K562 (cell line): ENCODE measurements around the gene HOXB5. TPM values are rescaled to one million over a fixed set of nuclear protein-coding genes. Genes with fewer than 3 reads are reported as not detected.

ENCODE experiments used
- ATAC-seq: fragments of 200-7000 bp; cut with Tn5 transposase; 3 replicates; pipeline ENCODE4 v1.9.1; 2020; ENCODE audit warnings: moderate library complexity
- BruUV-seq: library from RNA; stranded (reverse); fragments of 400-500 nt; replicated peaks from 2 replicates; lab custom pipeline; 2021; lab: Mats Ljungman, UMichigan
- CTCF ChIA-PET: fragments of 300-600 bp; formaldehyde crosslinking; extraction: SDS; loops from one replicate; lab custom pipeline; 2021; ENCODE audit warnings: low intra/inter-chr PET ratio; lab: Yijun Ruan, JAX
- POLR2A ChIA-PET: fragments of 300-600, 350-650 bp; sonication (Branson Sonifier 250); formaldehyde crosslinking; extraction: SDS; loops from one replicate; lab custom pipeline; 2021; ENCODE audit warnings: antibody characterized with exemption, inconsistent platforms; lab: Yijun Ruan, JAX
- DNase-seq, 4 experiments: peaks; one replicate each; pipeline versions ENCODE4 v3.0.0 to v3.0.0-alpha.2; 2011 to 2018; ENCODE audit warnings: low spot score in 3 of 4, mixed read lengths in 3 of 4; ENCODE audit errors: extremely low read depth in 1 of 4
- FAIRE-seq: peaks from 2 replicates; lab custom pipeline; 2011; peaks lifted over from hg19 to GRCh38; lab: Jason Lieb, UNC
- H2AFZ ChIP-seq: 2 replicates; pipeline ENCODE4 v1.6.0; 2011; ENCODE audit warnings: low read depth, low read length, control low read depth, inconsistent platforms
- H3K27ac ChIP-seq: fragments of 200-600 bp; 3 replicates; pipeline ENCODE4 v1.8.0; 2011; ENCODE audit warnings: low read depth, mild to moderate bottlenecking, control low read depth, inconsistent platforms, low read length, moderate library complexity, mixed read lengths; ENCODE audit errors: extremely low read depth
- H3K27me3 ChIP-seq, 2 experiments: fragments of 300-600 bp in 1 of 2; 2 replicates in 1 of 2; 3 replicates in 1 of 2; pipeline versions ENCODE4 v1.6.0 to v1.8.0; 2011; ENCODE audit warnings: inconsistent platforms in 2 of 2, low read length in 2 of 2, mild to moderate bottlenecking in 1 of 2, mixed read lengths in 1 of 2, moderate library complexity in 1 of 2; ENCODE audit not compliant: control insufficient read depth in 2 of 2, insufficient read depth in 2 of 2
- H3K36me3 ChIP-seq: fragments of 300-600 bp; 3 replicates; pipeline ENCODE4 v1.8.0; 2011; ENCODE audit warnings: mild to moderate bottlenecking, low read length, inconsistent platforms; ENCODE audit not compliant: control insufficient read depth, insufficient read depth
- H3K4me1 ChIP-seq, 2 experiments: fragments of 200-600 bp in 1 of 2; replicated peaks in 1 of 2; 2 replicates in 1 of 2; 3 replicates in 1 of 2; pipeline versions ENCODE4 v1.5.1 to v1.8.0; 2011; ENCODE audit warnings: inconsistent platforms in 2 of 2, low read length in 2 of 2, mild to moderate bottlenecking in 1 of 2, mixed read lengths in 1 of 2, moderate library complexity in 1 of 2; ENCODE audit not compliant: control insufficient read depth in 2 of 2, insufficient read depth in 2 of 2
- H3K4me2 ChIP-seq: 2 replicates; pipeline ENCODE4 v1.6.1; 2011; ENCODE audit warnings: low read length, control low read depth, inconsistent platforms, mixed read lengths; ENCODE audit not compliant: insufficient read depth
- H3K4me3 ChIP-seq: fragments of 200-600 bp; sonication (generic), shearing (Covaris generic); 2 replicates; pipeline ENCODE4 v1.5.1; 2016; ENCODE audit warnings: control low read depth, inconsistent platforms
- H3K79me2 ChIP-seq: fragments of 200-600 bp; 3 replicates; pipeline ENCODE4 v1.8.0; 2011; ENCODE audit warnings: low read length, inconsistent platforms; ENCODE audit not compliant: control insufficient read depth, insufficient read depth
- H3K9ac ChIP-seq, 2 experiments: 2 replicates each; pipeline versions ENCODE4 v1.6.0 to v1.6.1; 2011; ENCODE audit warnings: low read depth in 2 of 2, low read length in 2 of 2, control low read depth in 1 of 2, inconsistent platforms in 1 of 2, mild to moderate bottlenecking in 1 of 2, mixed read lengths in 1 of 2; ENCODE audit not compliant: insufficient read depth in 1 of 2
- H3K9me1 ChIP-seq: one replicate; pipeline ENCODE4 v1.6.0; 2011; ENCODE audit warnings: inconsistent platforms, mild to moderate bottlenecking, low read length, moderate library complexity; ENCODE audit not compliant: control insufficient read depth, insufficient read depth
- H3K9me3 ChIP-seq: replicated peaks from 2 replicates; pipeline ENCODE4 v1.5.1; 2011; ENCODE audit warnings: low read depth, low read length, inconsistent platforms; ENCODE audit not compliant: control insufficient read depth, insufficient read depth
- H4K20me1 ChIP-seq: replicated peaks from 2 replicates; pipeline ENCODE4 v1.6.1; 2011; ENCODE audit warnings: low read length, inconsistent platforms, mixed read lengths; ENCODE audit not compliant: control insufficient read depth, insufficient read depth
- CEBPB ChIP-seq: fragments of 450-650 bp; IDR thresholded peaks from 2 replicates; pipeline ENCODE4 v1.6.1; 2016; ENCODE audit warnings: missing genetic modification characterization, missing compliant biosample characterization
- FOXP1 ChIP-seq: sonication (generic); formaldehyde crosslinking; IDR thresholded peaks from 2 replicates; pipeline ENCODE4 v1.8.0; 2022; ENCODE audit warnings: mild to moderate bottlenecking, missing genetic modification reagents
- GTF2F1 ChIP-seq: IDR thresholded peaks from 2 replicates; pipeline ENCODE4 v1.6.1; 2011; ENCODE audit warnings: low read depth, low read length, improper control_type of control experiment
- PHTF2 ChIP-seq: fragments of 250-450 bp; sonication (Bioruptor Pico); IDR thresholded peaks from 2 replicates; pipeline ENCODE4 v1.5.0; 2021; ENCODE audit warnings: mild to moderate bottlenecking
- RBBP5 ChIP-seq: fragments of 200-600 bp; sonication (generic); IDR thresholded peaks from 2 replicates; pipeline ENCODE4 v1.6.1; 2012; ENCODE audit warnings: borderline replicate concordance, mild to moderate bottlenecking, low read length, control low read depth, inconsistent platforms; ENCODE audit not compliant: insufficient read depth, poor library complexity, severe bottlenecking
- RCOR1 ChIP-seq, 2 experiments: IDR thresholded peaks; 2 replicates each; pipeline ENCODE4 v1.6.1; 2012; ENCODE audit warnings: low read depth in 2 of 2, low read length in 2 of 2, borderline replicate concordance in 1 of 2, improper control_type of control experiment in 1 of 2
- RERE ChIP-seq: sonication (generic); formaldehyde crosslinking; IDR thresholded peaks from 2 replicates; pipeline ENCODE4 v1.8.0; 2023; ENCODE audit warnings: missing genetic modification reagents, mild to moderate bottlenecking, borderline replicate concordance
- ZFPM2 ChIP-seq: fragments of 250-450 bp; sonication (Bioruptor Pico); IDR thresholded peaks from 2 replicates; pipeline ENCODE4 v1.5.1; 2022; ENCODE audit warnings: mild to moderate bottlenecking
- WGBS: fragments of 100-300 bp; shearing (Covaris generic); methylation state at CpG from one replicate; pipeline ENCODE4 v1.1.6; 2016; ENCODE audit warnings: low coverage, mixed read lengths; ENCODE audit not compliant: insufficient coverage; ENCODE audit errors: missing lambda C conversion rate; 5-methylcytosine and 5-hydroxymethylcytosine counted together
- in situ Hi-C: fragments of 300-500 bp; cut with MboI; formaldehyde crosslinking; loops from 4 replicates; pipeline ENCODE4 v1.15.0; 2018; ENCODE audit warnings: inconsistent platforms, mixed read lengths
- intact Hi-C: fragments of 100-400 bp; cut with micrococcal nuclease; formaldehyde crosslinking; loops from 2 replicates; pipeline ENCODE4 v1.14.2; 2022
- polyA plus RNA-seq, 8 experiments: library from polyadenylated mRNA; depleted of rRNA in 4 of 8; stranded (reverse) in 5 of 8; unstranded in 3 of 8; fragments of >200 nt; fragmentation: Nextera tagmentation in 2 of 8; fragmentation: Illumina TruSeq in 1 of 8; extraction: Ambion mirVana in 2 of 8; extraction: Trizol in 1 of 8; gene quantifications; 2 replicates each; pipeline versions ENCODE4 v1.2.1 to v1.2.3, GENCODE V29; 2011 to 2014; ENCODE audit warnings: inconsistent platforms in 1 of 8, missing spikeins in 1 of 8
- total RNA-seq, 7 experiments: library from RNA; depleted of rRNA in 6 of 7; stranded (reverse); fragments of >200 nt in 6 of 7; fragmentation: Illumina TruSeq in 2 of 7; extraction: Trizol in 2 of 7; gene quantifications; 2 replicates each; pipeline versions ENCODE4 v1.2.1 to v1.2.3, GENCODE V29; 2011 to 2021; ENCODE audit warnings: low replicate concordance in 1 of 7
- TF ChIP-seq, protein P1 (sequence below): IDR thresholded peaks from 2 replicates; pipeline ENCODE4 v1.6.1; 2011; ENCODE audit not compliant: insufficient read length; ENCODE audit errors: extremely low read depth

Gene HOXB5
- total and polyA plus RNA-seq, 9 of the 15 experiments (the other 6 are each of a cell fraction or from before 2014, with no cell fraction given), result 0.24 to 2.7 (median 0.65) TPM

GRCh38 chr17:48598736-48599135 lies 5.2 kb upstream of the HOXB5 start:
- peaks cover 29 to 63% of the 10 kb centered on the region in 2 experiments; a peak in 4 of 5 replicates for H3K4me1 ChIP-seq
- H3K9me3 ChIP-seq, result no peaks in the 10 kb centered on the region
- FAIRE-seq (peak; percentile 11), ATAC-seq (no peak), DNase-seq (no peak)
- H3K79me2 ChIP-seq, result peaks cover 52% of the 10 kb centered on the region
- ChIA-PET POLR2A (interaction anchor here (1.1 to 2.3 kb wide), 2 partner anchors 9 to 10 kb away, joined by 5 to 10 read pairs; no protein-coding TSS in a partner anchor), CTCF (no interaction called here)
- H4K20me1 ChIP-seq, result no peaks in the 10 kb centered on the region; the same call in 1 of the 2 replicates
- H2AFZ ChIP-seq, result no peak overlapping the region
- no peaks in the 10 kb centered on the region; the same call in 2 of the 3 replicates for H3K36me3 ChIP-seq
- 47% methylated on average over 7 of the region's 7 CpGs for WGBS
- no peak overlapping the region for H3K4me3 ChIP-seq
- H3K27me3 ChIP-seq, result no peaks in the 10 kb centered on the region
- no TSS peak for BruUV-seq
- in situ Hi-C loops, result no loop called here
- TF ChIP-seq GTF2F1 (no peak), FOXP1 (CRISPR knock-in tag) (no peak), ZFPM2 (CRISPR knock-in tag) (no peak), RERE (CRISPR knock-in tag) (no peak), CEBPB (tag) (no peak), RCOR1 (IDR thresholded peaks at IDR 0.05; ENCODE audit: borderline replicate concordance in 1 of 2, low read depth in 2 of 2, low read length in 2 of 2) (no peak), PHTF2 (CRISPR knock-in tag) (no peak), RBBP5 (no peak)
- TF ChIP-seq, protein P1, sequence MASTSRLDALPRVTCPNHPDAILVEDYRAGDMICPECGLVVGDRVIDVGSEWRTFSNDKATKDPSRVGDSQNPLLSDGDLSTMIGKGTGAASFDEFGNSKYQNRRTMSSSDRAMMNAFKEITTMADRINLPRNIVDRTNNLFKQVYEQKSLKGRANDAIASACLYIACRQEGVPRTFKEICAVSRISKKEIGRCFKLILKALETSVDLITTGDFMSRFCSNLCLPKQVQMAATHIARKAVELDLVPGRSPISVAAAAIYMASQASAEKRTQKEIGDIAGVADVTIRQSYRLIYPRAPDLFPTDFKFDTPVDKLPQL, result no peak
- intact Hi-C loops, result no loop called here
- H3K9me1 ChIP-seq, result no peaks in the 10 kb centered on the region
- H3K27ac ChIP-seq, result no peak overlapping the region
- H3K4me2 ChIP-seq, result no peak overlapping the region
- H3K9ac ChIP-seq, result no peak overlapping the region; a peak in 1 of 4 replicates
